ENCODE data around the gene MINDY4B. TPM values are rescaled to one million over a fixed set of nuclear protein-coding genes. Genes with fewer than 3 reads are reported as not detected.

Gene MINDY4B
- total and polyA plus RNA-seq, 2 of the 8 experiments (the other 6 are each of a cell fraction or from before 2014, with no cell fraction given) = not detected

- Histone ChIP-seq H3K4me2 (ENCODE audit: insufficient read depth in 1 of 2, low read depth in 2 of 2, low read length in 2 of 2) (no peak overlapping the region), H2BK20ac (ENCODE audit: low read length) (no peak overlapping the region), H4K20me1 (replicated peaks in 1 of 2; ENCODE audit: control insufficient read depth in 1 of 2, insufficient read depth in 2 of 2, low read length in 2 of 2) (no peaks in the 10 kb centered on the region), H3K27ac (ENCODE audit: low read depth, low read length) (no peak overlapping the region), H2BK120ac (replicated peaks; ENCODE audit: low read depth, low read length) (no peak overlapping the region), H2AK5ac (ENCODE audit: low read depth, low read length) (no peak overlapping the region), H3K56ac (replicated peaks; ENCODE audit: insufficient read length, low read depth, low read length) (no peak overlapping the region), H2BK12ac (ENCODE audit: low read depth, low read length) (no peak overlapping the region), H3K9ac (replicated peaks in 1 of 4; ENCODE audit: extremely low read depth in 1 of 4, low read depth in 3 of 4, low read length in 3 of 4) (no peak overlapping the region), H3K79me1 (ENCODE audit: low read depth, low read length) (no peaks in the 10 kb centered on the region), H3K9me3 (ENCODE audit: insufficient read depth in 2 of 2, low read depth in 1 of 2, low read length in 1 of 2) (no peaks in the 10 kb centered on the region), H4K91ac (replicated peaks; ENCODE audit: insufficient read length, low read length) (no peak overlapping the region), H3K18ac (ENCODE audit: extremely low read depth, low read length) (no peak overlapping the region), H2BK15ac (ENCODE audit: low read length) (no peak overlapping the region), H3K79me2 (ENCODE audit: control insufficient read depth in 1 of 2, insufficient read depth in 2 of 2, low read length in 2 of 2) (no peaks in the 10 kb centered on the region), H3K27me3 (replicated peaks in 1 of 4; ENCODE audit: control insufficient read depth in 3 of 4, extremely low read depth in 1 of 4, insufficient read depth in 3 of 4, low read length in 3 of 4) (no peaks in the 10 kb centered on the region), H4K8ac (ENCODE audit: extremely low read depth, insufficient read depth, low read length) (no peak overlapping the region), H3K14ac (ENCODE audit: insufficient read length) (no peak overlapping the region), H3K4me1 (replicated peaks in 1 of 4; ENCODE audit: control insufficient read depth in 3 of 4, insufficient read depth in 4 of 4, low read length in 3 of 4) (no peaks in the 10 kb centered on the region), H4K5ac (ENCODE audit: insufficient read length, low read depth, low read length) (no peak overlapping the region), H2AFZ (ENCODE audit: low read length) (no peak overlapping the region), H3K4ac (replicated peaks; ENCODE audit: insufficient read length, low read depth, low read length) (no peak overlapping the region), H2BK5ac (ENCODE audit: low read depth, low read length) (no peak overlapping the region), H3K4me3 (ENCODE audit: extremely low read depth in 1 of 4, insufficient read depth in 2 of 4, low read depth in 3 of 4, low read length in 4 of 4) (no peak overlapping the region), H3K36me3 (ENCODE audit: control insufficient read depth in 2 of 4, insufficient read depth in 4 of 4, low read length in 3 of 4) (no peaks in the 10 kb centered on the region), H3K23ac (ENCODE audit: insufficient read length) (no peak overlapping the region), H3K23me2 (ENCODE audit: low read depth, low read length) (no peaks in the 10 kb centered on the region; the same call in 1 of the 2 replicates)
- 91% methylated on average over 3 of the region's 3 CpGs; no CpG with 5 or more reads in 1 of the 2 experiments for WGBS, 2 experiments (ENCODE audit: extremely low coverage in 1 of 2, insufficient coverage in 1 of 2, insufficient read length in 1 of 2, insufficient replicate concordance in 2 of 2, low coverage in 1 of 2, low lambda C conversion rate in 2 of 2, missing lambda C conversion rate in 1 of 2)
- DNase-seq (ENCODE audit: low read depth in 1 of 2, low spot score in 2 of 2) (no peak), FAIRE-seq (no peak)
- TF ChIP-seq CBX8 (IDR thresholded peaks at IDR 0.05; ENCODE audit: borderline replicate concordance, low read depth, low read length) (no peak), JUN (IDR thresholded peaks at IDR 0.05; ENCODE audit: low read depth, low read length) (no peak), RNF2 (IDR thresholded peaks at IDR 0.05; ENCODE audit: borderline replicate concordance, low read depth, low read length, missing control alignments, poor library complexity, severe bottlenecking) (no peak), RXRA (IDR thresholded peaks at IDR 0.05; ENCODE audit: insufficient read depth, low read depth, low read length) (no peak), ASH2L (IDR thresholded peaks at IDR 0.05; ENCODE audit: low read length) (no peak), TBP (IDR thresholded peaks at IDR 0.05; ENCODE audit: low read depth, low read length) (no peak), CTBP2 (IDR thresholded peaks at IDR 0.05; ENCODE audit: borderline replicate concordance, insufficient read depth, insufficient read length, low read length) (no peak), YY1 (IDR thresholded peaks at IDR 0.05; ENCODE audit: low read depth, low read length) (no peak), FOSL1 (IDR thresholded peaks at IDR 0.05; ENCODE audit: insufficient read depth, low read depth, low read length) (no peak), NANOG (IDR thresholded peaks at IDR 0.05; ENCODE audit: insufficient read depth, low read depth, low read length, poor library complexity, severe bottlenecking) (no peak)
- ChIA-PET POLR2A (ENCODE audit: partially characterized antibody) (interaction anchor here (1.0 kb wide), 1 partner anchor 13 kb away, joined by 3 read pairs; no protein-coding TSS in a partner anchor), CTCF (ENCODE audit: partially characterized antibody) (no interaction called here)
Observed at GRCh38 chr3:150945226-150946032, 40.2 kb upstream of the MINDY4B start.

Data from H1 (cell line).